Measurements from ENCODE around the gene PCDHB9.
A peak's percentile ranks its signal among the peaks of the same experiment; 100 is the strongest.

GRCh38 chr5:141234109-141234667 is 47.2 kb downstream of the PCDHB9 start:
- no peak for TF ChIP-seq CHD2 (IDR thresholded peaks at IDR 0.05; ENCODE audit: low read depth, low read length)
- peak; percentile 48 to 68 (median 54); a peak in 4 of 6 replicates for TF ChIP-seq CTCF (IDR thresholded peaks at IDR 0.05 in 2 of 3, conservative IDR thresholded peaks at IDR 0.05 in 1 of 3; ENCODE audit: insufficient read depth in 2 of 3, low read depth in 1 of 3, low read length in 3 of 3)
- no peak for TF ChIP-seq MAX (CRISPR knock-in tag; IDR thresholded peaks at IDR 0.05)
- TF ChIP-seq ZNF766 (CRISPR knock-in tag; conservative IDR thresholded peaks at IDR 0.05): no peak
- TF ChIP-seq SMAD1 (IDR thresholded peaks at IDR 0.05; ENCODE audit: low read depth, low read length, partially characterized antibody): no peak
- TF ChIP-seq MED1 (CRISPR knock-in tag; IDR thresholded peaks at IDR 0.05; ENCODE audit: borderline replicate concordance): no peak
- no peak for TF ChIP-seq SRF (CRISPR knock-in tag; IDR thresholded peaks at IDR 0.05)
- TF ChIP-seq FOS (IDR thresholded peaks at IDR 0.05; ENCODE audit: extremely low read depth, insufficient read length): no peak
- TF ChIP-seq EP300 (IDR thresholded peaks at IDR 0.05; ENCODE audit: low read length): no peak
- no peak for TF ChIP-seq POLR2G (IDR thresholded peaks at IDR 0.05; ENCODE audit: low read depth, low read length)
- no peak for TF ChIP-seq HDGF (IDR thresholded peaks at IDR 0.05)
